ENCODE measurements around the gene MIAT.
"Not testable (repeated sequence)": the region's sequence is repeated elsewhere in the genome, so short reads cannot be mapped to it uniquely, and the experiment has no call there.

Gene MIAT

GRCh38 chr22:26656891-26657851, at the start of gene MIAT:
MIAT (plus strand) TSS chr22:26657588.
- DNase-seq = no peak

GRCh38 chr22:26608129-26608528, 49.3 kb upstream of the MIAT start:
- DNase-seq = no peak

GRCh38 chr22:26609287-26609686, 48.1 kb upstream of the MIAT start:
- DNase-seq = no peak

GRCh38 chr22:26610072-26610958, 47.1 kb upstream of the MIAT start:
- peak; percentile 71 for DNase-seq

- no peak for DNase-seq
These were observed 46.4 kb upstream of the MIAT start for GRCh38 chr22:26610996-26611395.

- DNase-seq = no peak
These were observed 44.7 kb upstream of the MIAT start for GRCh38 chr22:26612652-26613051.

GRCh38 chr22:26613753-26614152, 43.6 kb upstream of the MIAT start:
- not testable (repeated sequence) for DNase-seq

- no peak for DNase-seq
These were observed 43.1 kb upstream of the MIAT start for GRCh38 chr22:26614322-26614721.

- no peak for DNase-seq
These were observed 42.2 kb upstream of the MIAT start for GRCh38 chr22:26615149-26615548.

GRCh38 chr22:26615830-26616435, 41.5 kb upstream of the MIAT start:
- no peak for DNase-seq

GRCh38 chr22:26616650-26617049, 40.7 kb upstream of the MIAT start:
- no peak for DNase-seq

- no peak for DNase-seq
These were observed 39.9 kb upstream of the MIAT start, which contains the start of gene CRYBB1 for GRCh38 chr22:26617271-26618199. CRYBB1 (minus strand) TSS chr22:26618027; CDS start chr22:26616319, 1,708 bp downstream.

GRCh38 chr22:26618455-26618854, 38.9 kb upstream of the MIAT start:
- no peak for DNase-seq

- DNase-seq = no peak
These were observed 37.9 kb upstream of the MIAT start for GRCh38 chr22:26619510-26619909.

- no peak for DNase-seq
These were observed 37.2 kb upstream of the MIAT start for GRCh38 chr22:26620197-26620596.

- no peak for DNase-seq
These were observed 35.7 kb upstream of the MIAT start, which contains the start of gene CRYBA4 for GRCh38 chr22:26621663-26622062. CRYBA4 (plus strand) TSS chr22:26621963; CDS start chr22:26622597, 634 bp downstream.

- no peak for DNase-seq
These were observed 33.4 kb upstream of the MIAT start for GRCh38 chr22:26623984-26624383.

- DNase-seq = no peak
These were observed 32.6 kb upstream of the MIAT start for GRCh38 chr22:26624803-26625202.

- DNase-seq = no peak
These were observed 27.2 kb upstream of the MIAT start for GRCh38 chr22:26629988-26630761.

- DNase-seq = no peak
These were observed 26.1 kb upstream of the MIAT start for GRCh38 chr22:26631282-26631681.

All from right hindlimb (tissue), 1 donor.